Smooth muscle cell (in vitro differentiated cells): ENCODE measurements around the gene FLT3LG. TPM values are rescaled to one million over a fixed set of nuclear protein-coding genes. Genes with fewer than 3 reads are reported as not detected.
A peak's percentile ranks its signal among the peaks of the same experiment; 100 is the strongest.

Source experiments
- DNase-seq: peaks from one replicate; lab custom pipeline; 2025; ENCODE audit not compliant: unreplicated experiment; lab: John Stamatoyannopoulos, UW
- H2AFZ ChIP-seq: fragments of 200-600 bp; sonication (generic); 2 replicates; pipeline ENCODE4 v1.6.0; 2016; ENCODE audit warnings: antibody characterized with exemption, low read depth, mild to moderate bottlenecking
- H3F3A ChIP-seq: fragments of 200-600 bp; sonication (generic); 2 replicates; pipeline ENCODE4 v1.6.0; 2017; ENCODE audit warnings: antibody characterized with exemption, low read depth
- H3K27ac ChIP-seq: fragments of 200-600 bp; sonication (generic); 2 replicates; pipeline ENCODE4 v1.5.1; 2016; ENCODE audit warnings: low read depth, mild to moderate bottlenecking
- H3K27me3 ChIP-seq: fragments of 200-600 bp; sonication (generic); 2 replicates; pipeline ENCODE4 v1.6.1; 2016; ENCODE audit warnings: low read depth, mild to moderate bottlenecking
- H3K36me3 ChIP-seq: fragments of 200-600 bp; sonication (generic); 2 replicates; pipeline ENCODE4 v1.5.1; 2016; ENCODE audit warnings: low read depth
- H3K4me1 ChIP-seq: fragments of 200-600 bp; sonication (generic); 2 replicates; pipeline ENCODE4 v1.5.1; 2016; ENCODE audit warnings: low read depth
- H3K4me2 ChIP-seq: fragments of 200-600 bp; sonication (generic); 2 replicates; pipeline ENCODE4 v1.6.0; 2016; ENCODE audit warnings: mild to moderate bottlenecking
- H3K4me3 ChIP-seq: fragments of 200-600 bp; sonication (generic); 2 replicates; pipeline ENCODE4 v1.5.1; 2016; ENCODE audit warnings: mild to moderate bottlenecking
- H3K79me2 ChIP-seq: fragments of 200-600 bp; sonication (generic); 2 replicates; pipeline ENCODE4 v1.6.0; 2016; ENCODE audit warnings: low read depth, mild to moderate bottlenecking
- H3K9ac ChIP-seq: fragments of 200-600 bp; sonication (generic); 2 replicates; pipeline ENCODE4 v1.6.0; 2016; ENCODE audit warnings: low read depth
- H3K9me3 ChIP-seq: fragments of 200-600 bp; sonication (generic); replicated peaks from 2 replicates; pipeline ENCODE4 v1.5.1; 2016; ENCODE audit warnings: low read depth
- H4K20me1 ChIP-seq: fragments of 200-600 bp; sonication (generic); 2 replicates; pipeline ENCODE4 v1.6.0; 2016; ENCODE audit warnings: low read depth
- CTCF ChIP-seq: fragments of 200-600 bp; sonication (generic); IDR thresholded peaks from 2 replicates; pipeline ENCODE4 v1.5.1; 2017; ENCODE audit warnings: borderline replicate concordance, mild to moderate bottlenecking, antibody characterized with exemption; ENCODE audit not compliant: insufficient read depth, poor library complexity, severe bottlenecking
- WGBS: methylation state at CpG from one replicate; pipeline ENCODE4 v1.1.7; 2016; ENCODE audit warnings: low lambda C conversion rate; 5-methylcytosine and 5-hydroxymethylcytosine counted together
- polyA plus RNA-seq: library from polyadenylated mRNA; unstranded; fragments of >200 nt; fragmentation: Nextera tagmentation; extraction: Ambion mirVana; gene quantifications from 2 replicates; pipeline ENCODE4 v1.2.1, GENCODE V29; 2016
- total RNA-seq: library from RNA; depleted of rRNA; stranded (reverse); fragments of >200 nt; gene quantifications from 2 replicates; pipeline ENCODE4 v1.2.3, GENCODE V29; 2014

FLT3LG gene
- 0.27 and 0.45 TPM in 2 replicates for total RNA-seq
- 0.85 and 2.0 TPM in 2 replicates for polyA plus RNA-seq

- WGBS: 8% methylated on average over 28 of the region's 33 CpGs
- Histone ChIP-seq H3K36me3 (no peaks in the 10 kb centered on the region), H3K4me1 (no peaks in the 10 kb centered on the region), H3K79me2 (no peaks in the 10 kb centered on the region), H3K9me3 (no peaks in the 10 kb centered on the region), H2AFZ (peak within 1 kb of the TSS; percentile 65), H3F3A (no peaks in the 10 kb centered on the region), H3K9ac (peak within 1 kb of the TSS; percentile 61), H4K20me1 (no peaks in the 10 kb centered on the region), H3K4me3 (peak within 1 kb of the TSS; percentile 69), H3K27ac (no peak within 1 kb of the TSS), H3K4me2 (peak within 1 kb of the TSS; percentile 88), H3K27me3 (no peaks in the 10 kb centered on the region)
- TF ChIP-seq CTCF: peak; percentile 98
- DNase-seq: peak; percentile 40
Measured at GRCh38 chr19:49473868-49474541, at the start of gene FLT3LG. FLT3LG (plus strand) TSS chr19:49474215; CDS start chr19:49474640, 425 bp downstream.

GRCh38 chr19:49425178-49425577, 48.8 kb upstream of the FLT3LG start, which contains the start of gene GFY:
GFY (plus strand) TSS chr19:49425388; CDS start chr19:49426431, 1,043 bp downstream.
- Histone ChIP-seq H3K4me1 (peaks cover 19% of the 10 kb centered on the region), H4K20me1 (no peaks in the 10 kb centered on the region), H3K36me3 (no peaks in the 10 kb centered on the region), H3K4me3 (no peak within 1 kb of the TSS), H3K27ac (no peak within 1 kb of the TSS), H3F3A (peaks cover 3% of the 10 kb centered on the region), H3K79me2 (no peaks in the 10 kb centered on the region), H3K9me3 (no peaks in the 10 kb centered on the region), H3K9ac (no peak within 1 kb of the TSS), H2AFZ (no peak within 1 kb of the TSS), H3K27me3 (peaks cover 100% of the 10 kb centered on the region), H3K4me2 (no peak within 1 kb of the TSS)
- 62% methylated on average over 7 of the region's 7 CpGs for WGBS
- no peak for TF ChIP-seq CTCF
- DNase-seq: no peak

GRCh38 chr19:49425922-49426592, 48.0 kb upstream of the FLT3LG start:
- 10% methylated on average over 30 of the region's 30 CpGs for WGBS
- Histone ChIP-seq H2AFZ (no peak overlapping the region), H3K4me3 (no peak overlapping the region), H3K79me2 (no peaks in the 10 kb centered on the region), H3K27me3 (peaks cover 100% of the 10 kb centered on the region), H3K9ac (no peak overlapping the region), H4K20me1 (no peaks in the 10 kb centered on the region), H3F3A (no peaks in the 10 kb centered on the region), H3K9me3 (no peaks in the 10 kb centered on the region), H3K4me2 (no peak overlapping the region), H3K4me1 (peaks cover 19% of the 10 kb centered on the region), H3K27ac (no peak overlapping the region), H3K36me3 (no peaks in the 10 kb centered on the region)
- no peak for DNase-seq
- TF ChIP-seq CTCF: no peak
